Endodermal cell (in vitro differentiated cells): ENCODE data around the gene JMJD7. TPM values are rescaled to one million over a fixed set of nuclear protein-coding genes. Genes with fewer than 3 reads are reported as not detected.

ENCODE experiments used
- DNase-seq: peaks from one replicate; pipeline ENCODE4 v3.0.0-alpha.2; 2017
- H3K27ac ChIP-seq: 2 replicates; pipeline ENCODE4 v1.5.1; 2013; ENCODE audit warnings: mild to moderate bottlenecking, low read depth, low read length, moderate library complexity
- H3K27me3 ChIP-seq: 2 replicates; pipeline ENCODE4 v1.6.1; 2013; ENCODE audit warnings: mild to moderate bottlenecking, low read length, moderate library complexity; ENCODE audit not compliant: insufficient read depth, control insufficient read depth, poor library complexity, severe bottlenecking
- H3K36me3 ChIP-seq: 2 replicates; pipeline ENCODE4 v1.7.0; 2013; ENCODE audit warnings: mild to moderate bottlenecking, low read length, moderate library complexity; ENCODE audit not compliant: control insufficient read depth, insufficient read depth
- H3K4me1 ChIP-seq: one replicate; pipeline ENCODE4 v1.7.0; 2013; ENCODE audit warnings: low read length; ENCODE audit not compliant: control insufficient read depth, insufficient read depth
- H3K4me3 ChIP-seq: 2 replicates; pipeline ENCODE4 v1.5.1; 2013; ENCODE audit warnings: mild to moderate bottlenecking, low read length, moderate library complexity
- H3K9ac ChIP-seq: 2 replicates; pipeline ENCODE4 v1.6.1; 2013; ENCODE audit warnings: mild to moderate bottlenecking, low read length, moderate library complexity; ENCODE audit not compliant: poor library complexity, severe bottlenecking; ENCODE audit errors: extremely low read depth
- H3K9me3 ChIP-seq: 2 replicates; pipeline ENCODE4 v1.6.1; 2013; ENCODE audit warnings: mild to moderate bottlenecking, low read length, moderate library complexity; ENCODE audit not compliant: control insufficient read depth
- H3K27ac Mint-ChIP-seq: 2 replicates; pipeline ENCODE4 v1.8.0; 2020; ENCODE audit warnings: mixed read lengths
- H3K27me3 Mint-ChIP-seq: 2 replicates; pipeline ENCODE4 v1.8.0; 2021; ENCODE audit warnings: mild to moderate bottlenecking, mixed read lengths; ENCODE audit not compliant: insufficient read depth
- H3K36me3 Mint-ChIP-seq: 2 replicates; pipeline ENCODE4 v1.8.0; 2020; ENCODE audit warnings: low read depth, mixed read lengths
- H3K4me1 Mint-ChIP-seq: 2 replicates; pipeline ENCODE4 v1.8.0; 2020; ENCODE audit warnings: mixed read lengths
- H3K4me3 Mint-ChIP-seq: 2 replicates; pipeline ENCODE4 v1.8.0; 2020; ENCODE audit warnings: mild to moderate bottlenecking, moderate library complexity, mixed read lengths
- H3K9me3 Mint-ChIP-seq: 2 replicates; pipeline ENCODE4 v1.8.0; 2020; ENCODE audit warnings: mild to moderate bottlenecking, mixed read lengths
- CTCF ChIP-seq: fragments of 200-600 bp; sonication (generic); conservative IDR thresholded peaks from 2 replicates; pipeline ENCODE4 v1.5.0; 2021; ENCODE audit warnings: antibody characterized with exemption, mild to moderate bottlenecking
- WGBS, 2 experiments: methylation state at CpG; one replicate each; pipeline versions ENCODE4 v1.1.5 to v1.1.7; 2013; ENCODE audit warnings: missing lambda C conversion rate in 2 of 2, mixed read lengths in 1 of 2; ENCODE audit not compliant: insufficient coverage in 1 of 2, insufficient read length in 1 of 2; 5-methylcytosine and 5-hydroxymethylcytosine counted together
- total RNA-seq, 2 donors: library from RNA; stranded (reverse); fragmentation: NEBNext Ultra II Directional in 1 of 2; extraction: Animal tissue kit (Norgen Biotek cat#: 25700) in 1 of 2; gene quantifications; 2 replicates in 1 of 2; 3 replicates in 1 of 2; pipeline ENCODE4 v1.2.1, GENCODE V29; 2021

The JMJD7 gene
- total RNA-seq, 2 donors from 2014 or later: 18.4 to 22.1 TPM

DNA sequence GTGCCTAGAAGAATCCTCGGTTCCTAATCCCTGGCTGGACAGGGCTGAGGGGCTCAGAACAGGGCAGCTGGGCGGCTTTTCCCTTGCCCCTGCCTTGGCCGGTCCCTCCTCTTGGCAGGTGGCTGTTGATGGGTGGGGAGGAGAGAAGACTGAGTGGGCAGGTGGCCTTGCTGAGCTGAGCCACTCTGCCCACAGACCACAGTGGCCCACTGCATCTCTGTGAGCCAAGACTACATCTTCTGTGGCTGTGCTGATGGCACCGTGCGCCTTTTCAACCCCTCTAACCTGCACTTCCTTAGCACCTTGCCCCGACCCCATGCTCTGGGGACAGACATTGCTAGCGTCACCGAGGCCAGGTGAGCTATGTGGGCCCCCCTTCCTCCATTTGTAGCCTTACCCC is 14.5 kb upstream of the JMJD7 start:
- H3K4me3 ChIP-seq: no peak overlapping the region
- no peak overlapping the region for H3K27ac ChIP-seq
- no peaks in the 10 kb centered on the region for H3K27me3 ChIP-seq
- no peaks in the 10 kb centered on the region for H3K4me1 ChIP-seq
- no peak for TF ChIP-seq CTCF
- Mint-ChIP-seq H3K27me3 (no peaks in the 10 kb centered on the region), H3K4me1 (no peaks in the 10 kb centered on the region), H3K27ac (no peak overlapping the region), H3K36me3 (peaks cover 13% of the 10 kb centered on the region), H3K9me3 (no peaks in the 10 kb centered on the region), H3K4me3 (no peak overlapping the region)
- WGBS, 2 experiments: 88 to 91% methylated on average over 6 to 8 of the region's 8 CpGs
- no peak for DNase-seq
- H3K9ac ChIP-seq: no peak overlapping the region
- H3K9me3 ChIP-seq: no peaks in the 10 kb centered on the region
- H3K36me3 ChIP-seq: peaks cover 5% of the 10 kb centered on the region

GRCh38 chr15:41814534-41814933 is 13.4 kb upstream of the JMJD7 start:
- Mint-ChIP-seq H3K9me3 (no peaks in the 10 kb centered on the region), H3K27me3 (no peaks in the 10 kb centered on the region), H3K4me1 (no peaks in the 10 kb centered on the region), H3K4me3 (no peak overlapping the region), H3K27ac (no peak overlapping the region), H3K36me3 (peaks cover 16% of the 10 kb centered on the region)
- peaks cover 10% of the 10 kb centered on the region for H3K36me3 ChIP-seq
- no peak for TF ChIP-seq CTCF
- no peak overlapping the region for H3K27ac ChIP-seq
- H3K9ac ChIP-seq: no peak overlapping the region
- no peak for DNase-seq
- no peaks in the 10 kb centered on the region for H3K4me1 ChIP-seq
- H3K9me3 ChIP-seq: no peaks in the 10 kb centered on the region
- WGBS, 2 experiments: 94 to 100% methylated on average over 4 to 5 of the region's 5 CpGs
- H3K4me3 ChIP-seq: no peak overlapping the region
- no peaks in the 10 kb centered on the region for H3K27me3 ChIP-seq

- Mint-ChIP-seq H3K9me3 (no peaks in the 10 kb centered on the region), H3K27ac (no peak overlapping the region), H3K27me3 (no peaks in the 10 kb centered on the region), H3K4me3 (no peak overlapping the region), H3K4me1 (no peaks in the 10 kb centered on the region), H3K36me3 (peaks cover 18% of the 10 kb centered on the region)
- no peaks in the 10 kb centered on the region for H3K9me3 ChIP-seq
- TF ChIP-seq CTCF: no peak
- H3K27ac ChIP-seq: no peak overlapping the region
- no peak overlapping the region for H3K4me3 ChIP-seq
- peaks cover 10% of the 10 kb centered on the region for H3K36me3 ChIP-seq
- H3K27me3 ChIP-seq: no peaks in the 10 kb centered on the region
- WGBS, 2 experiments: 95 to 100% methylated on average over 6 to 9 of the region's 9 CpGs
- no peaks in the 10 kb centered on the region for H3K4me1 ChIP-seq
- no peak overlapping the region for H3K9ac ChIP-seq
- DNase-seq: no peak
Measured at GRCh38 chr15:41816788-41817187, 11.1 kb upstream of the JMJD7 start.
